GM18861 (cell line): Measurements from ENCODE around the gene PLAAT3.
A peak's percentile ranks its signal among the peaks of the same experiment; 100 is the strongest.
"Not testable (repeated sequence)": the region's sequence is repeated elsewhere in the genome, so short reads cannot be mapped to it uniquely, and the experiment has no call there.

Experiments used
- ATAC-seq: cut with Tn5 transposase; IDR thresholded peaks from one replicate; pipeline ENCODE4 v1.9.1; 2021; ENCODE audit not compliant: unreplicated experiment

PLAAT3 gene

GRCh38 chr11:63572026-63572688, 42.1 kb downstream of the PLAAT3 start:
- no peak for ATAC-seq

DNA sequence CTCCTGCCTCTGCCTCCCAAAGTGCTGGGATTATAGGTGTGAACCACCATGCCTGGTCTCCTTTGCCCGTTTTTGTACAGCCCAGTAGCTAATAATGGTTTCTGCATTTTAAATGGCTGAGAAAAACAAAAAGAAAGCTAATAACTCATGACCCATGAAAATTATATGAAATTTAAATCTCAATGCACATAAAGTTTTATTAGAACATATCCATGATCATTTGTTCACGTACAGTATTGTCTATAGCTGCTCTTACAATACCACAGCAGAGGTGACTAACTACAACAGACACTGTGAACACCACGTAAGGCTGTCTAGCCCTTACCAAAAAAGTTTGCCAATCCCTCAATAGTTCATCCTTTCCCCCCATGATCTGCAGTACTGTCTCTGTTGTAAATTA, 44.7 kb downstream of the PLAAT3 start:
- ATAC-seq, result no peak

- peak; percentile 73 for ATAC-seq
These were observed 47.0 kb downstream of the PLAAT3 start for GRCh38 chr11:63567044-63567840.

GRCh38 chr11:63564784-63565350, 49.4 kb downstream of the PLAAT3 start:
- no peak for ATAC-seq

- peak; percentile 55 for ATAC-seq
These were observed 50.0 kb downstream of the PLAAT3 start for GRCh38 chr11:63564056-63564774.

DNA sequence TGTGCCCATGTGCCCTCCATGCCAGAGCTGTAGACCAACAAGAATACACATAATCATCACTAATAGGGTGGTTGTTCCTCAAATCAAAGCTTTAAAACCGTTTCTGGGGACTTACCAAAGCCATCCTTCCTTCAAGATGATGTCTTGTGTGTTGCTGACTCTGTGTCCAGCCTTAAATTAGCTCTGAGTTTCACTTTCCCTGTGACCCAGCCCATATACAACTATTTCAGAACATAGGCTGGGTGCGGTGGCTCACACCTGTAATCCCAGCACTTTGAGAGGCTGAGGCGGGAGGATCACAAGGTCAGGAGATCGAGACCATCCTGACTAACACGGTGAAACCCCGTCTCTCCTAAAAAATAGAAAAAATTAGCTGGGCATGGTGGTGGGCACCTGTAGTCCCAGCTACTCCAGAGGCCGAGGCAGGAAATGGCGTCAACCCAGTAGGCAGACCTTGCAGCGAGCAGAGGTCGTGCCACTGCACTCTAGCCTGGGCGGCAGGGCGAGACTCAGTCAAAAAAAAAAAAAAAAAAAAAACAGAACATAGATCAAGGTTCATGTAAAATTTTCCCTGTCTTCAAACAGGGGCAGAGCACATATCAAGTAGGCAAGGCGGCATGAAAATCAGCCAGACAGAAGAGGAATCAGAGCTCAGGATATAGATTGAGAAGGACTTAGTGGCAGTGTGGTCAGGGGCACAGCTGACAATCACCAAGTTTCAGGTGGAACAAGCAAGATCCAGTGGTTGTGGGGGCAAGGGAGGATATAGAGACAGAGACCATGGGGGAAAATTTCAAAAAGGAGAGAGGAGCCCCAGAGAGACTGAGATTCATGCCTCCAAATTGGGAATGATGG, 50.8 kb downstream of the PLAAT3 start, which contains the start of gene PLAAT2:
TSS of gene PLAAT2 (minus strand) at position 179 of the 855 bp plus-strand sequence. CDS start at position 124, 55 bp downstream.
- ATAC-seq, result no peak

GRCh38 chr11:63560506-63561180, 53.6 kb downstream of the PLAAT3 start:
- ATAC-seq, result no peak

- no peak for ATAC-seq
These were observed 55.6 kb downstream of the PLAAT3 start for GRCh38 chr11:63558459-63559157.

DNA sequence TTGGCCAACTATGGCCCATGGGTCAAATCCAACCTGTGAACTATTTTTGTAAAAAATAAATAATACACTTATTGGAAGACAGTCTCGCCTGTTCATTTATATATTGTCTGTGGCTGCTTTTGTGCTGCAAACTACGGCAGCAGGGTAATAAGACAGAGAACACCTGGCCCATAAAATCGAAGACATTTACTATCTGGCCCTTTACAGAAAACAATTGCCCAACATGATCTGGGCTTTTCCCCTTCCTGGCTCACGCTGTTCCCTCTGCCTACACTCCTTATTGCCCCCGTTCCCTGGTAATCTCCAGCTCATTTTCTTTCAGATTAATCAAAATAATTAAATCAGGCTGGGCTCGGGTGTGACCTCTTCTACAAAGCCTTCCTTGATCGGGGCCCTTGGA, 56.7 kb downstream of the PLAAT3 start:
- no peak for ATAC-seq

DNA sequence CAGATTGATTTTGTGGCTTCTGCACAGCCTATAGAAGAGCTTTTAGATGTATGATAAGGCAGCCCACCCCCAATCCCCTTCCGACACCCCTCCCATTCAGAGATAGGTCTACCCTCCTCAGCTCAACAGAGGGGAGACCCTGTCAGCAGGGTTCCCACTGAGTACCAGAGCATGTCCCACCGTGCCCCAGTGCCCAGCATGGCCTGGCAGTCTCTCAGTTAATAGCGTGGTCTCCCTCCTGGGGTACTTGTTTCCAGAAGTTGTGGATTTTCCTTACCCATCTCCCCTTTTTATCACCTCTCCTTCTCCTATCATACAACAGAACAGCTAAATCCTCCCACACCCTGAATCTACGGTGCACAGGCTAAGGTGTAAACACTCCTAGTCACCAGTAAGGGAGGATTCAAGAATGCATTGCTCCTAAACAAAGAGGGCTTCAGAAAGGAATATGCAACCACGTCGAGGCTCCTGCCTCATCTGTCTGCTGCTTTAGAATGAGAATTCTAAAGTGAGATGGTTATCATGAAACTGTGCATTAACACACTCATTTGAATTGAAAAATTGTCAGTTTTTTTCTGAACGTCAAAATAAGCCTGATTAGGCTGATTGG, 57.7 kb downstream of the PLAAT3 start:
- no peak for ATAC-seq

DNA sequence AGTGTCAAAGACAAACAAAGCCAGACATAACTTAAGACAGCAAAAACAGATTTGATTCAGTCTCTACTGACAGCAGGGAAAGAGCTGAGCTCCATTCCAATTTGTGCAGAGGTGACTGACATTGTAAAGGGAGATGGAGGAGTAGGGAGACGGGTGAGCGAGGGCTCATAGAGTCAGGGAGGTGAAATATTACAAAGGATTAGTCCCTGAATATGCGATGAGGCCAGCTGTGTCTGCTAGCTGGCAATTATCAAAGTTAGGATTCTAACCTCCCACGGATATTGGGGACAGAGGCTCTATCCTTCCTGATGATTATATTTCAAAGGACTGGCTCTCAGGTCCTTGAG, 59.4 kb downstream of the PLAAT3 start:
- no peak for ATAC-seq

DNA sequence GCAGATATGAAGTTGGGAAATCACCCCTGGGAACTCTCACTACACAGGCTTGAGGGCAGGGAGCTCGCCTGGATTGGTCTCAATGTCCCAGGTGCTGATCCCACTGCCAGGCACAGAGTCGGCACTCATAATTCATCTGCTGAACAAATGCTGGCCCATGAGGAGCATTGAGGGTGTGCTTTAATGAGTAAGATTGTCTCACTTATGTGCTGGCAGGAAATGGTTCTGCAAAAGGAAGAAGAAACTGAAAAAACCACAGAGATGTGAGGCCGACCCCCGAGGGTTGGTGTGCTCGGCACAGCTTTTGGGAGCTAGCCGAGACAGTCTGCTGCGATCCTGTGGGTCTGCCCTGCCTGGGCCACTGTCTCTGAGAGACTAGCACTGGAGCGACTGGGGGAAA, 60.5 kb downstream of the PLAAT3 start:
- no peak for ATAC-seq

DNA sequence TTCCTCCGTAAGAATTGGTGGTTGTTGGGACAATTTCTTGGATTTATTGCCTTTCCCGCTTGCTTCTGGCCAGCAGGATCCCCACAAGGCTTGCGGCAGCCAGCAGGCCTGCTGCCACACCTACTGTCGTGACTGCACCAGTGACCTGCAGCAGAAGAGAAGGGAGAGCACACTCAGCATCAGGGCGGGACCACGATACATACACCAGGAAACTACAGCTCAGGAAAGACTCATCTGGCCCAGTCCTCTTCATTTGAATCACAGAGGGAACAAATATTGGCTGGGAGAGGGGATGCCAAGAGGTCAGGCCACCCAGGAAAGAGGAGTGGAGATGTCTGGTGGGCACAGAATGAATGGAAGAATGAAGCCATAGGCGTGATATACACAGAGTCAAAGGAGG, 61.3 kb downstream of the PLAAT3 start:
- no peak for ATAC-seq

GRCh38 chr11:63551889-63552266, 62.4 kb downstream of the PLAAT3 start:
- ATAC-seq, result no peak

- ATAC-seq, result no peak
These were observed 62.9 kb downstream of the PLAAT3 start for GRCh38 chr11:63551091-63551888.

GRCh38 chr11:63550156-63550700, 64.0 kb downstream of the PLAAT3 start:
- not testable (repeated sequence) for ATAC-seq

GRCh38 chr11:63549411-63549810, 64.8 kb downstream of the PLAAT3 start:
- no peak for ATAC-seq

DNA sequence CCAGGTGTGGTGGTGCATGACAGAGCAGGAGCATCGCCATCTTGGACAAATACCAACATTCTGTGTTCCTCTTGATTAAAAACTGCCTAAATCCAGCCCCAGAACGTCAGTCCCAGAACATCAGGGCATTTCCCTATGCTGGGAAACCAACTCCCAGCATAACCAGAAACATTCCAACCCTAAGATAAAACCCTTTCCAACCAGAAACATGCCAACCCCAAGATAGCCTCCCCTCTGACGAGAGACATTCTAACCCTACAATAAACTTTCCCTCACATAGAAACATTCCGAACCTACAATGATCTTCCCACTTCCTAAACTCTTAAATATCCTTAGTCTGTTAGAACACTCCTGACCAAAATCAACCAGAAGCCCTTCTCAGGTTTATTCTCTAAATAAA, 66.1 kb downstream of the PLAAT3 start:
- no peak for ATAC-seq
